ENCODE results near the gene APLP2. TPM values are rescaled to one million over a fixed set of nuclear protein-coding genes. Genes with fewer than 3 reads are reported as not detected.

APLP2 gene
- total RNA-seq, 1 experiment from 2014 or later, result 345 TPM

- no peak for TF ChIP-seq FOXJ3 (CRISPR knock-in tag; IDR thresholded peaks at IDR 0.05; ENCODE audit: borderline replicate concordance)
- TF ChIP-seq IRF2 (CRISPR knock-in tag; IDR thresholded peaks at IDR 0.05; ENCODE audit: borderline replicate concordance, low read depth), result no peak
- no peak for TF ChIP-seq ZNF281 (CRISPR knock-in tag; IDR thresholded peaks at IDR 0.05)
- TF ChIP-seq ZNF423 (CRISPR knock-in tag; IDR thresholded peaks at IDR 0.05), result peak; percentile 38; the same call in 1 of the 2 replicates
- TF ChIP-seq, protein P1, sequence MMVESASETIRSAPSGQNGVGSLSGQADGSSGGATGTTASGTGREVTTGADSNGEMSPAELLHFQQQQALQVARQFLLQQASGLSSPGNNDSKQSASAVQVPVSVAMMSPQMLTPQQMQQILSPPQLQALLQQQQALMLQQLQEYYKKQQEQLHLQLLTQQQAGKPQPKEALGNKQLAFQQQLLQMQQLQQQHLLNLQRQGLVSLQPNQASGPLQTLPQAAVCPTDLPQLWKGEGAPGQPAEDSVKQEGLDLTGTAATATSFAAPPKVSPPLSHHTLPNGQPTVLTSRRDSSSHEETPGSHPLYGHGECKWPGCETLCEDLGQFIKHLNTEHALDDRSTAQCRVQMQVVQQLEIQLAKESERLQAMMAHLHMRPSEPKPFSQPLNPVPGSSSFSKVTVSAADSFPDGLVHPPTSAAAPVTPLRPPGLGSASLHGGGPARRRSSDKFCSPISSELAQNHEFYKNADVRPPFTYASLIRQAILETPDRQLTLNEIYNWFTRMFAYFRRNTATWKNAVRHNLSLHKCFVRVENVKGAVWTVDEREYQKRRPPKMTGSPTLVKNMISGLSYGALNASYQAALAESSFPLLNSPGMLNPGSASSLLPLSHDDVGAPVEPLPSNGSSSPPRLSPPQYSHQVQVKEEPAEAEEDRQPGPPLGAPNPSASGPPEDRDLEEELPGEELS (CRISPR knock-in tag; IDR thresholded peaks at IDR 0.05), result no peak
- TF ChIP-seq SOX15 (CRISPR knock-in tag; IDR thresholded peaks at IDR 0.05), result no peak
- TF ChIP-seq CREM (CRISPR knock-in tag; IDR thresholded peaks at IDR 0.05), result 0 out of 2 replicates have a peak, but pooled peaks have one; percentile 26
- TF ChIP-seq RELA (CRISPR knock-in tag; IDR thresholded peaks at IDR 0.05; ENCODE audit: borderline replicate concordance), result no peak
- TF ChIP-seq, protein P2, sequence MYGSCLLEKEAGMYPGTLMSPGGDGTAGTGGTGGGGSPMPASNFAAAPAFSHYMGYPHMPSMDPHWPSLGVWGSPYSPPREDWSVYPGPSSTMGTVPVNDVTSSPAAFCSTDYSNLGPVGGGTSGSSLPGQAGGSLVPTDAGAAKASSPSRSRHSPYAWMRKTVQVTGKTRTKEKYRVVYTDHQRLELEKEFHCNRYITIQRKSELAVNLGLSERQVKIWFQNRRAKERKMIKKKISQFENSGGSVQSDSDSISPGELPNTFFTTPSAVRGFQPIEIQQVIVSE (CRISPR knock-in tag; IDR thresholded peaks at IDR 0.05; ENCODE audit: borderline replicate concordance), result no peak
- TF ChIP-seq EMX1 (CRISPR knock-in tag; IDR thresholded peaks at IDR 0.05), result no peak
- TF ChIP-seq ARID4B (CRISPR knock-in tag; IDR thresholded peaks at IDR 0.05; ENCODE audit: borderline replicate concordance), result no peak
- TF ChIP-seq SP1 (CRISPR knock-in tag; conservative IDR thresholded peaks at IDR 0.05), result no peak; the same call in 1 of the 2 replicates
- TF ChIP-seq E2F4 (CRISPR knock-in tag; IDR thresholded peaks at IDR 0.05; ENCODE audit: borderline replicate concordance, low read depth), result no peak
- TF ChIP-seq NR2C2 (CRISPR knock-in tag; IDR thresholded peaks at IDR 0.05), result no peak
- TF ChIP-seq ATF1 (CRISPR knock-in tag; IDR thresholded peaks at IDR 0.05), result no peak
- TF ChIP-seq, protein P3, sequence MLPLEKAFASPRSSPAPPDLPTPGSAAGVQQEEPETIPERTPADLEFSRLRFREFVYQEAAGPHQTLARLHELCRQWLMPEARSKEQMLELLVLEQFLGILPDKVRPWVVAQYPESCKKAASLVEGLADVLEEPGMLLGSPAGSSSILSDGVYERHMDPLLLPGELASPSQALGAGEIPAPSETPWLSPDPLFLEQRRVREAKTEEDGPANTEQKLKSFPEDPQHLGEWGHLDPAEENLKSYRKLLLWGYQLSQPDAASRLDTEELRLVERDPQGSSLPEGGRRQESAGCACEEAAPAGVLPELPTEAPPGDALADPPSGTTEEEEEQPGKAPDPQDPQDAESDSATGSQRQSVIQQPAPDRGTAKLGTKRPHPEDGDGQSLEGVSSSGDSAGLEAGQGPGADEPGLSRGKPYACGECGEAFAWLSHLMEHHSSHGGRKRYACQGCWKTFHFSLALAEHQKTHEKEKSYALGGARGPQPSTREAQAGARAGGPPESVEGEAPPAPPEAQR (CRISPR knock-in tag; IDR thresholded peaks at IDR 0.05), result no peak
- TF ChIP-seq OVOL2 (CRISPR knock-in tag; IDR thresholded peaks at IDR 0.05; ENCODE audit: borderline replicate concordance), result no peak
- TF ChIP-seq, protein P4, sequence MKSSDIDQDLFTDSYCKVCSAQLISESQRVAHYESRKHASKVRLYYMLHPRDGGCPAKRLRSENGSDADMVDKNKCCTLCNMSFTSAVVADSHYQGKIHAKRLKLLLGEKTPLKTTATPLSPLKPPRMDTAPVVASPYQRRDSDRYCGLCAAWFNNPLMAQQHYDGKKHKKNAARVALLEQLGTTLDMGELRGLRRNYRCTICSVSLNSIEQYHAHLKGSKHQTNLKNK (CRISPR knock-in tag; IDR thresholded peaks at IDR 0.05), result no peak
- no peak for TF ChIP-seq ZNF671 (CRISPR knock-in tag; IDR thresholded peaks at IDR 0.05)
- no peak for TF ChIP-seq TP53 (CRISPR knock-in tag; IDR thresholded peaks at IDR 0.05)
- TF ChIP-seq ETV6 (CRISPR knock-in tag; IDR thresholded peaks at IDR 0.05), result no peak
- TF ChIP-seq KAT7 (CRISPR knock-in tag; IDR thresholded peaks at IDR 0.05; ENCODE audit: borderline replicate concordance), result no peak
Observed at GRCh38 chr11:130159657-130160497, 90.2 kb downstream of the APLP2 start, which contains the start of gene ST14 (continued).

Measured in WTC11 (cell line).